Stimulated activated CD4-positive, alpha-beta T cell treated with anti-CD3 and anti-CD28 coated beads, Interleukin-15, amount 100 ng/mL, for 1 hour (primary cell): Measurements from ENCODE around the gene CHRNA7.
"Not testable (repeated sequence)": the region's sequence is repeated elsewhere in the genome, so short reads cannot be mapped to it uniquely, and the experiment has no call there.

Experiments used
- DNase-seq, 2 donors: peaks; one replicate each; pipeline ENCODE4 v3.0.0-alpha.2; 2020; ENCODE audit warnings: low read depth in 1 of 2, low spot score in 1 of 2

CHRNA7 gene

GRCh38 chr15:32119694-32120330 is 89.5 kb downstream of the CHRNA7 start:
- DNase-seq = no peak

GRCh38 chr15:32120577-32121383 is 90.5 kb downstream of the CHRNA7 start:
- DNase-seq = no peak

- DNase-seq = no peak
These were observed 91.0 kb downstream of the CHRNA7 start for GRCh38 chr15:32121384-32121695.

- DNase-seq = no peak
These were observed 91.7 kb downstream of the CHRNA7 start for GRCh38 chr15:32122013-32122412.

- no peak for DNase-seq
These were observed 93.2 kb downstream of the CHRNA7 start for GRCh38 chr15:32123473-32123872.

GRCh38 chr15:32124726-32125125 is 94.4 kb downstream of the CHRNA7 start:
- no peak for DNase-seq

- no peak for DNase-seq
These were observed 95.3 kb downstream of the CHRNA7 start for GRCh38 chr15:32125595-32125994.

- no peak for DNase-seq
These were observed 99.5 kb downstream of the CHRNA7 start for GRCh38 chr15:32129815-32130214.

- no peak for DNase-seq
These were observed 100.5 kb downstream of the CHRNA7 start for GRCh38 chr15:32130823-32131222.

GRCh38 chr15:32131803-32132202 is 101.5 kb downstream of the CHRNA7 start:
- DNase-seq = no peak

- no peak for DNase-seq
These were observed 102.5 kb downstream of the CHRNA7 start for GRCh38 chr15:32132859-32133258.

- no peak for DNase-seq
These were observed 104.5 kb downstream of the CHRNA7 start for GRCh38 chr15:32134842-32135241.

GRCh38 chr15:32135335-32135734 is 105.0 kb downstream of the CHRNA7 start:
- no peak for DNase-seq

- not testable (repeated sequence) for DNase-seq
These were observed 115.2 kb downstream of the CHRNA7 start for GRCh38 chr15:32145512-32145911.

- DNase-seq = no peak
These were observed 118.7 kb downstream of the CHRNA7 start for GRCh38 chr15:32148833-32149555.

GRCh38 chr15:32152574-32152973 is 122.3 kb downstream of the CHRNA7 start:
- no peak for DNase-seq

GRCh38 chr15:32153868-32154623 is 123.7 kb downstream of the CHRNA7 start:
- DNase-seq = not testable (repeated sequence)

GRCh38 chr15:32162143-32162542 is 131.8 kb downstream of the CHRNA7 start:
- not testable (repeated sequence) for DNase-seq

- DNase-seq = not testable (repeated sequence)
These were observed 133.8 kb downstream of the CHRNA7 start for GRCh38 chr15:32164065-32164464.

GRCh38 chr15:32164747-32165146 is 134.4 kb downstream of the CHRNA7 start:
- not testable (repeated sequence) for DNase-seq

GRCh38 chr15:32165775-32166174 is 135.5 kb downstream of the CHRNA7 start:
- not testable (repeated sequence) for DNase-seq
